ENCODE results near the gene TMEM117.

DNA sequence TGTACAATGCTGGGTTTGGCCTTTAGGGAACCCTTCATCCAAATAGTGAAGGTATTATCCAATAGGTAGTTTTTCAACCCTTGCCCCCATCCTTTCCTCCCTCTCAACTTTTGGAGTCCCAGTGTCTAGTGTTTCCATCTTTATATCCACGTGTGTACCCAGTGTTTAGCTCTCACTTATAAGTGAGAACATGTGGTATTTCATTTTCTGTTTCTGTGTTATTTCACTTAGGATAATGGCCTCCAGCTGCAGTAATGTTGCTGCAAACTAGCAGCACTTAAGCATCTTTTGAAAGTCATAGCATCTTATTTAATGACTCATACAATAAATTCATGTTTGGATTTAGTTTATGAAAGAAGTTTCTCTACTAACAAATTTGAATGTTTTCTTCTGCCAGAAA is 597.8 kb downstream of the TMEM117 start:
- TF ChIP-seq, protein P1, sequence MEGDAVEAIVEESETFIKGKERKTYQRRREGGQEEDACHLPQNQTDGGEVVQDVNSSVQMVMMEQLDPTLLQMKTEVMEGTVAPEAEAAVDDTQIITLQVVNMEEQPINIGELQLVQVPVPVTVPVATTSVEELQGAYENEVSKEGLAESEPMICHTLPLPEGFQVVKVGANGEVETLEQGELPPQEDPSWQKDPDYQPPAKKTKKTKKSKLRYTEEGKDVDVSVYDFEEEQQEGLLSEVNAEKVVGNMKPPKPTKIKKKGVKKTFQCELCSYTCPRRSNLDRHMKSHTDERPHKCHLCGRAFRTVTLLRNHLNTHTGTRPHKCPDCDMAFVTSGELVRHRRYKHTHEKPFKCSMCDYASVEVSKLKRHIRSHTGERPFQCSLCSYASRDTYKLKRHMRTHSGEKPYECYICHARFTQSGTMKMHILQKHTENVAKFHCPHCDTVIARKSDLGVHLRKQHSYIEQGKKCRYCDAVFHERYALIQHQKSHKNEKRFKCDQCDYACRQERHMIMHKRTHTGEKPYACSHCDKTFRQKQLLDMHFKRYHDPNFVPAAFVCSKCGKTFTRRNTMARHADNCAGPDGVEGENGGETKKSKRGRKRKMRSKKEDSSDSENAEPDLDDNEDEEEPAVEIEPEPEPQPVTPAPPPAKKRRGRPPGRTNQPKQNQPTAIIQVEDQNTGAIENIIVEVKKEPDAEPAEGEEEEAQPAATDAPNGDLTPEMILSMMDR (conservative IDR thresholded peaks at IDR 0.05 in 1 of 2, IDR thresholded peaks at IDR 0.05 in 1 of 2; ENCODE audit: extremely low read depth in 1 of 2, insufficient read depth in 1 of 2, low read depth in 1 of 2, low read length in 2 of 2): no peak
- no peak for TF ChIP-seq EZH2 (IDR thresholded peaks at IDR 0.05; ENCODE audit: borderline replicate concordance, low read length)

All from mammary epithelial cell (primary cell).